ENCODE results near the gene NCKAP5.

NCKAP5 gene

GRCh38 chr2:133416736-133417135, 151.5 kb downstream of the NCKAP5 start:
- DNase-seq: no peak

- DNase-seq: no peak
These were observed 152.1 kb downstream of the NCKAP5 start for GRCh38 chr2:133416146-133416545.

- DNase-seq: no peak
These were observed 152.9 kb downstream of the NCKAP5 start for GRCh38 chr2:133415210-133415876.

GRCh38 chr2:133414486-133415209, 153.6 kb downstream of the NCKAP5 start:
- no peak for DNase-seq

GRCh38 chr2:133413863-133414262, 154.4 kb downstream of the NCKAP5 start:
- no peak for DNase-seq

- DNase-seq: no peak
These were observed 155.6 kb downstream of the NCKAP5 start for GRCh38 chr2:133412694-133413093.

- DNase-seq: no peak
These were observed 156.4 kb downstream of the NCKAP5 start for GRCh38 chr2:133411857-133412256.

GRCh38 chr2:133411101-133411500, 157.2 kb downstream of the NCKAP5 start:
- DNase-seq: no peak

- no peak for DNase-seq
These were observed 158.5 kb downstream of the NCKAP5 start for GRCh38 chr2:133409581-133410285.

- no peak for DNase-seq
These were observed 159.6 kb downstream of the NCKAP5 start for GRCh38 chr2:133408671-133409070.

- no peak for DNase-seq
These were observed 160.9 kb downstream of the NCKAP5 start for GRCh38 chr2:133407341-133407740.

- no peak for DNase-seq
These were observed 163.0 kb downstream of the NCKAP5 start for GRCh38 chr2:133405252-133405651.

- no peak for DNase-seq
These were observed 167.9 kb downstream of the NCKAP5 start for GRCh38 chr2:133400411-133400810.

- DNase-seq: no peak
These were observed 174.4 kb downstream of the NCKAP5 start for GRCh38 chr2:133393895-133394294.

- DNase-seq: no peak
These were observed 178.1 kb downstream of the NCKAP5 start for GRCh38 chr2:133390156-133390555.

GRCh38 chr2:133389569-133389968, 178.7 kb downstream of the NCKAP5 start:
- no peak for DNase-seq

- DNase-seq: no peak
These were observed 185.7 kb downstream of the NCKAP5 start for GRCh38 chr2:133382566-133382965.

- DNase-seq: no peak
These were observed 187.3 kb downstream of the NCKAP5 start for GRCh38 chr2:133380991-133381390.

GRCh38 chr2:133378928-133379549, 189.2 kb downstream of the NCKAP5 start:
- no peak for DNase-seq

GRCh38 chr2:133378386-133378785, 189.9 kb downstream of the NCKAP5 start:
- no peak for DNase-seq

GRCh38 chr2:133377599-133377998, 190.7 kb downstream of the NCKAP5 start:
- DNase-seq: no peak

GRCh38 chr2:133377021-133377481, 191.2 kb downstream of the NCKAP5 start:
- DNase-seq: no peak

GRCh38 chr2:133374781-133375180, 193.5 kb downstream of the NCKAP5 start:
- DNase-seq: no peak

Measured in activated CD4-positive, alpha-beta T cell treated with anti-CD3 and anti-CD28 coated beads for 48 hours (primary cell).